H1 (cell line): ENCODE results near the gene GSDMA. TPM values are rescaled to one million over a fixed set of nuclear protein-coding genes. Genes with fewer than 3 reads are reported as not detected.

Experiments used
- CTCF ChIA-PET: fragments of 300-600 bp; sonication (Branson Sonifier 250); formaldehyde crosslinking; loops from one replicate; lab custom pipeline; 2021; ENCODE audit not compliant: partially characterized antibody; lab: Charles Lee
- POLR2A ChIA-PET: fragments of 300-600 bp; sonication (Branson Sonifier 250); formaldehyde crosslinking; loops from one replicate; lab custom pipeline; 2021; ENCODE audit warnings: inconsistent platforms; ENCODE audit not compliant: partially characterized antibody; lab: Charles Lee
- DNase-seq, 2 experiments: peaks; one replicate each; pipeline versions ENCODE4 v3.0.0 to v3.0.0-alpha.2; 2010 to 2022; ENCODE audit warnings: low spot score in 2 of 2, low read depth in 1 of 2, mixed read lengths in 1 of 2
- FAIRE-seq: peaks from 2 replicates; lab custom pipeline; 2011; peaks lifted over from hg19 to GRCh38; lab: Jason Lieb, UNC
- H2AFZ ChIP-seq: 2 replicates; pipeline ENCODE4 v1.8.1; 2012; ENCODE audit warnings: low read length, inconsistent platforms
- H2AK5ac ChIP-seq: 2 replicates; pipeline ENCODE4 v1.6.1; 2013; ENCODE audit warnings: low read depth, low read length
- H2BK120ac ChIP-seq: replicated peaks from 2 replicates; pipeline ENCODE3; 2013; ENCODE audit warnings: low read depth, low read length, inconsistent platforms
- H2BK12ac ChIP-seq: 2 replicates; pipeline ENCODE4 v1.6.1; 2013; ENCODE audit warnings: low read depth, low read length
- H2BK15ac ChIP-seq: 2 replicates; pipeline ENCODE4 v1.6.1; 2013; ENCODE audit warnings: low read length
- H2BK20ac ChIP-seq: 2 replicates; pipeline ENCODE4 v1.6.1; 2013; ENCODE audit warnings: low read length
- H2BK5ac ChIP-seq: 2 replicates; pipeline ENCODE4 v1.6.1; 2013; ENCODE audit warnings: low read depth, low read length
- H3K14ac ChIP-seq: 2 replicates; pipeline ENCODE4 v1.6.1; 2013; ENCODE audit warnings: inconsistent platforms; ENCODE audit not compliant: insufficient read length
- H3K18ac ChIP-seq: 2 replicates; pipeline ENCODE4 v1.6.1; 2013; ENCODE audit warnings: low read length; ENCODE audit errors: extremely low read depth
- H3K23ac ChIP-seq: 2 replicates; pipeline ENCODE4 v1.6.1; 2013; ENCODE audit warnings: inconsistent platforms; ENCODE audit not compliant: insufficient read length
- H3K23me2 ChIP-seq: 2 replicates; pipeline ENCODE4 v1.6.1; 2013; ENCODE audit warnings: low read depth, low read length
- H3K27ac ChIP-seq: 2 replicates; pipeline ENCODE4 v1.6.1; 2011; ENCODE audit warnings: low read depth, low read length, inconsistent platforms
- H3K27me3 ChIP-seq, 4 experiments: replicated peaks in 1 of 4; 1 replicate in 1 of 4; 2 replicates in 3 of 4; pipeline versions ENCODE4 v1.6.1 to v1.8.1; 2011 to 2013; ENCODE audit warnings: low read length in 3 of 4, mild to moderate bottlenecking in 3 of 4, inconsistent platforms in 2 of 4, mixed read lengths in 2 of 4, moderate library complexity in 1 of 4; ENCODE audit not compliant: control insufficient read depth in 3 of 4, insufficient read depth in 3 of 4; ENCODE audit errors: extremely low read depth in 1 of 4
- H3K36me3 ChIP-seq, 4 experiments: 2 replicates each; pipeline versions ENCODE4 v1.6.1 to v1.8.1; 2011 to 2013; ENCODE audit warnings: mild to moderate bottlenecking in 4 of 4, low read length in 3 of 4, moderate library complexity in 2 of 4, control low read depth in 1 of 4, inconsistent platforms in 1 of 4; ENCODE audit not compliant: insufficient read depth in 4 of 4, control insufficient read depth in 2 of 4
- H3K4ac ChIP-seq: replicated peaks from 2 replicates; pipeline ENCODE3; 2013; ENCODE audit warnings: low read length, low read depth, mixed read lengths, inconsistent platforms; ENCODE audit not compliant: insufficient read length
- H3K4me1 ChIP-seq, 4 experiments: replicated peaks in 1 of 4; 1 replicate in 1 of 4; 2 replicates in 3 of 4; pipeline versions ENCODE4 v1.6.1 to v1.8.1; 2011 to 2013; ENCODE audit warnings: low read length in 3 of 4, inconsistent platforms in 2 of 4, mixed read lengths in 1 of 4; ENCODE audit not compliant: insufficient read depth in 4 of 4, control insufficient read depth in 3 of 4
- H3K4me2 ChIP-seq, 2 experiments: 2 replicates each; pipeline versions ENCODE4 v1.6.1 to v1.8.1; 2011 to 2013; ENCODE audit warnings: low read depth in 2 of 2, low read length in 2 of 2, control low read depth in 1 of 2, inconsistent platforms in 1 of 2, mild to moderate bottlenecking in 1 of 2; ENCODE audit not compliant: insufficient read depth in 1 of 2
- H3K4me3 ChIP-seq, 4 experiments: fragments of 200-600, 300-600 bp in 1 of 4; sonication (generic), shearing (Covaris generic), sonication (Bioruptor Twin) in 1 of 4; 2 replicates each; pipeline versions ENCODE4 v1.5.1 to v1.8.1; 2011 to 2016; ENCODE audit warnings: low read length in 4 of 4, low read depth in 3 of 4, control low read depth in 2 of 4, inconsistent platforms in 2 of 4, mild to moderate bottlenecking in 2 of 4, mixed read lengths in 1 of 4, moderate library complexity in 1 of 4; ENCODE audit not compliant: insufficient read depth in 2 of 4; ENCODE audit errors: extremely low read depth in 1 of 4
- H3K56ac ChIP-seq: replicated peaks from 2 replicates; pipeline ENCODE3; 2013; ENCODE audit warnings: low read depth, mild to moderate bottlenecking, mixed read lengths, low read length, inconsistent platforms; ENCODE audit not compliant: insufficient read length
- H3K79me1 ChIP-seq: 2 replicates; pipeline ENCODE4 v1.6.1; 2013; ENCODE audit warnings: low read depth, low read length, control low read depth
- H3K79me2 ChIP-seq, 2 experiments: 2 replicates each; pipeline versions ENCODE4 v1.6.1 to v1.8.1; 2012 to 2013; ENCODE audit warnings: low read length in 2 of 2, mild to moderate bottlenecking in 2 of 2, inconsistent platforms in 1 of 2; ENCODE audit not compliant: insufficient read depth in 2 of 2, control insufficient read depth in 1 of 2
- H3K9ac ChIP-seq, 4 experiments: replicated peaks in 1 of 4; 1 replicate in 1 of 4; 2 replicates in 3 of 4; pipeline versions ENCODE4 v1.6.1 to v1.8.1; 2011 to 2013; ENCODE audit warnings: low read depth in 3 of 4, low read length in 3 of 4, control low read depth in 2 of 4, mild to moderate bottlenecking in 2 of 4, moderate library complexity in 2 of 4, inconsistent platforms in 1 of 4; ENCODE audit errors: extremely low read depth in 1 of 4
- H3K9me3 ChIP-seq, 2 experiments: 2 replicates each; pipeline versions ENCODE4 v1.6.1 to v1.8.1; 2012 to 2013; ENCODE audit warnings: mild to moderate bottlenecking in 2 of 2, moderate library complexity in 2 of 2, control low read depth in 1 of 2, inconsistent platforms in 1 of 2, low read depth in 1 of 2, low read length in 1 of 2, mixed read lengths in 1 of 2; ENCODE audit not compliant: insufficient read depth in 2 of 2
- H4K20me1 ChIP-seq, 2 experiments: replicated peaks in 1 of 2; 2 replicates each; pipeline versions ENCODE3 to v1.8.1; 2011 to 2013; ENCODE audit warnings: inconsistent platforms in 2 of 2, low read length in 2 of 2, mild to moderate bottlenecking in 1 of 2; ENCODE audit not compliant: insufficient read depth in 2 of 2, control insufficient read depth in 1 of 2
- H4K5ac ChIP-seq: 2 replicates; pipeline ENCODE4 v1.6.1; 2013; ENCODE audit warnings: low read length, low read depth, mixed read lengths, inconsistent platforms; ENCODE audit not compliant: insufficient read length
- H4K8ac ChIP-seq: 2 replicates; pipeline ENCODE4 v1.8.0; 2013; ENCODE audit warnings: mild to moderate bottlenecking, moderate library complexity, low read length, inconsistent platforms; ENCODE audit not compliant: insufficient read depth; ENCODE audit errors: extremely low read depth
- H4K91ac ChIP-seq: replicated peaks from 2 replicates; pipeline ENCODE3; 2013; ENCODE audit warnings: low read length, mixed read lengths, inconsistent platforms; ENCODE audit not compliant: insufficient read length
- BACH1 ChIP-seq: IDR thresholded peaks from 2 replicates; pipeline ENCODE4 v1.6.1; 2012; ENCODE audit warnings: low read length, improper control_type of control experiment
- CEBPB ChIP-seq: IDR thresholded peaks from 2 replicates; pipeline ENCODE4 v1.6.1; 2012; ENCODE audit warnings: low read depth, low read length
- EP300 ChIP-seq, 2 experiments: IDR thresholded peaks; 1 replicate in 1 of 2; 2 replicates in 1 of 2; pipeline ENCODE4 v1.6.1; 2011 to 2012; ENCODE audit warnings: low read depth in 2 of 2, low read length in 2 of 2, mild to moderate bottlenecking in 2 of 2, borderline replicate concordance in 1 of 2, inconsistent platforms in 1 of 2, moderate library complexity in 1 of 2
- GABPA ChIP-seq: IDR thresholded peaks from 2 replicates; pipeline ENCODE4 v1.6.1; 2011; ENCODE audit warnings: mild to moderate bottlenecking, low read length, moderate library complexity, borderline replicate concordance; ENCODE audit not compliant: insufficient read depth
- RXRA ChIP-seq: IDR thresholded peaks from 2 replicates; pipeline ENCODE4 v1.6.1; 2011; ENCODE audit warnings: low read depth, mild to moderate bottlenecking, low read length, moderate library complexity; ENCODE audit not compliant: insufficient read depth
- SIN3A ChIP-seq, 2 experiments: IDR thresholded peaks in 1 of 2; conservative IDR thresholded peaks in 1 of 2; 2 replicates each; pipeline ENCODE4 v1.6.1; 2011 to 2012; ENCODE audit warnings: low read length in 2 of 2, improper control_type of control experiment in 1 of 2, low read depth in 1 of 2, mild to moderate bottlenecking in 1 of 2
- SP4 ChIP-seq: IDR thresholded peaks from 2 replicates; pipeline ENCODE4 v1.6.1; 2012; ENCODE audit warnings: low read length, inconsistent platforms
- TBP ChIP-seq: IDR thresholded peaks from 2 replicates; pipeline ENCODE4 v1.6.1; 2011; ENCODE audit warnings: low read depth, low read length, improper control_type of control experiment
- TCF12 ChIP-seq: IDR thresholded peaks from 2 replicates; pipeline ENCODE4 v1.6.1; 2011; ENCODE audit warnings: low read depth, mild to moderate bottlenecking, low read length
- TEAD4 ChIP-seq: IDR thresholded peaks from 2 replicates; pipeline ENCODE4 v1.6.1; 2012; ENCODE audit warnings: low read depth, low read length, inconsistent platforms, mixed read lengths
- YY1 ChIP-seq: IDR thresholded peaks from 2 replicates; pipeline ENCODE4 v1.6.1; 2011; ENCODE audit warnings: low read depth, mild to moderate bottlenecking, low read length
- WGBS, 2 experiments: shearing (Covaris generic) in 1 of 2; methylation state at CpG; one replicate each; pipeline versions ENCODE4 v1.1.6 to v1.1.7; 2013 to 2015; ENCODE audit warnings: low lambda C conversion rate in 2 of 2, mixed read lengths in 2 of 2, inconsistent platforms in 1 of 2, low coverage in 1 of 2, missing lambda C conversion rate in 1 of 2; ENCODE audit not compliant: insufficient replicate concordance in 2 of 2, insufficient coverage in 1 of 2, insufficient read length in 1 of 2; ENCODE audit errors: extremely low coverage in 1 of 2, missing lambda C conversion rate in 1 of 2; 5-methylcytosine and 5-hydroxymethylcytosine counted together
- polyA plus RNA-seq, 7 experiments: library from polyadenylated mRNA; depleted of rRNA in 3 of 7; stranded (reverse) in 5 of 7; unstranded in 2 of 7; fragments of >200 nt in 5 of 7; fragments of 200-250 nt in 2 of 7; gene quantifications; 1 replicate in 5 of 7; 2 replicates in 1 of 7; 4 replicates in 1 of 7; pipeline versions ENCODE4 v1.2.1 to v1.2.3, GENCODE V29; 2011 to 2013; ENCODE audit warnings: missing spikeins in 2 of 7, mixed read lengths in 2 of 7
- total RNA-seq: library from RNA; stranded (reverse); fragmentation: NEBNext Ultra II Directional; extraction: Animal tissue kit (Norgen Biotek cat#: 25700); gene quantifications from 2 replicates; pipeline ENCODE4 v1.2.1, GENCODE V29; 2021
- TF ChIP-seq, protein P1 (sequence below), 3 experiments: IDR thresholded peaks; 1 replicate in 2 of 3; 2 replicates in 1 of 3; pipeline versions ENCODE4 v1.5.1 to v1.6.1; 2011; ENCODE audit warnings: low read length in 3 of 3, mild to moderate bottlenecking in 3 of 3, inconsistent platforms in 2 of 3, low read depth in 1 of 3, moderate library complexity in 1 of 3; ENCODE audit not compliant: insufficient read depth in 1 of 3; ENCODE audit errors: control extremely low read depth in 1 of 3

The GSDMA gene
- total and polyA plus RNA-seq, 2 of the 8 experiments (the other 6 are each of a cell fraction or from before 2014, with no cell fraction given): 0.03 TPM; not detected in 1

DNA sequence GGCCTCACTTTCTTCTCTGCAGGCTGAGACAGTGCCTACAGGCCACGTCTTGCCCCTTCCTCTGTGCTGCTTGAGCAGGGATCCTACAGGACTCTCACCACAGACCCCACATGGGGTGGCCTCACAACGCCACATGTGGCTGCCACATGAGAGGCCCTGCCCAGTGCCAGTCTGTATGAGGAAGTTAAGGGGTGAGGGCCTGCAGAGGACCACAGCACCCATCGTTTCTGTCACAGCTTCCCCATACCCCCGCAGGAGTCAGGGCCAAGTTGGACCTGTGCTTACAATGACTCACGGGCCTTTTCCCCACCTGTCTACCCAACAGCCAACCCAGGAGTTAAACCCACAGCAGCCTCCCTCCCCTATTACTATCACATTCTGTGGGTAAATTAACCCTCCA is 41.5 kb upstream of the GSDMA start:
- H3K9ac ChIP-seq: no peak overlapping the region
- no peak overlapping the region for H3K56ac ChIP-seq
- no peak overlapping the region for H2BK20ac ChIP-seq
- no peak overlapping the region for H2BK12ac ChIP-seq
- peaks cover 18 to 19% of the 10 kb centered on the region in 2 experiments for H4K20me1 ChIP-seq
- no peak overlapping the region for H4K5ac ChIP-seq
- H4K91ac ChIP-seq: no peak overlapping the region
- no peak overlapping the region for H2BK120ac ChIP-seq
- H3K4me3 ChIP-seq: no peak overlapping the region
- peaks cover 3 to 16% (median 10%) of the 10 kb centered on the region in 4 experiments for H3K4me1 ChIP-seq
- no peak overlapping the region for H3K14ac ChIP-seq
- WGBS, 2 experiments: 86% methylated on average over 5 of the region's 5 CpGs; no CpG with 5 or more reads in 1 of the 2 experiments
- H3K4ac ChIP-seq: no peak overlapping the region
- H3K4me2 ChIP-seq: no peak overlapping the region
- FAIRE-seq (no peak), DNase-seq (no peak)
- H2BK5ac ChIP-seq: no peak overlapping the region
- H2AFZ ChIP-seq: no peak overlapping the region
- H3K27ac ChIP-seq: no peak overlapping the region
- H3K79me2 ChIP-seq: peaks cover 0 to 24% of the 10 kb centered on the region in 2 experiments; a peak in 2 of 4 replicates
- H2AK5ac ChIP-seq: no peak overlapping the region
- H3K23me2 ChIP-seq: peaks cover under 1% of the 10 kb centered on the region; the same call in 1 of the 2 replicates
- no peaks in the 10 kb centered on the region for H3K27me3 ChIP-seq
- peaks cover 11% of the 10 kb centered on the region for H3K79me1 ChIP-seq
- CTCF ChIA-PET: no interaction called here
- no peak overlapping the region for H2BK15ac ChIP-seq
- POLR2A ChIA-PET: no interaction called here
- H3K36me3 ChIP-seq: peaks cover 13 to 24% (median 19%) of the 10 kb centered on the region in 4 experiments; a peak in 7 of 8 replicates
- no peak overlapping the region for H3K23ac ChIP-seq
- H3K18ac ChIP-seq: no peak overlapping the region
- TF ChIP-seq, protein P1, sequence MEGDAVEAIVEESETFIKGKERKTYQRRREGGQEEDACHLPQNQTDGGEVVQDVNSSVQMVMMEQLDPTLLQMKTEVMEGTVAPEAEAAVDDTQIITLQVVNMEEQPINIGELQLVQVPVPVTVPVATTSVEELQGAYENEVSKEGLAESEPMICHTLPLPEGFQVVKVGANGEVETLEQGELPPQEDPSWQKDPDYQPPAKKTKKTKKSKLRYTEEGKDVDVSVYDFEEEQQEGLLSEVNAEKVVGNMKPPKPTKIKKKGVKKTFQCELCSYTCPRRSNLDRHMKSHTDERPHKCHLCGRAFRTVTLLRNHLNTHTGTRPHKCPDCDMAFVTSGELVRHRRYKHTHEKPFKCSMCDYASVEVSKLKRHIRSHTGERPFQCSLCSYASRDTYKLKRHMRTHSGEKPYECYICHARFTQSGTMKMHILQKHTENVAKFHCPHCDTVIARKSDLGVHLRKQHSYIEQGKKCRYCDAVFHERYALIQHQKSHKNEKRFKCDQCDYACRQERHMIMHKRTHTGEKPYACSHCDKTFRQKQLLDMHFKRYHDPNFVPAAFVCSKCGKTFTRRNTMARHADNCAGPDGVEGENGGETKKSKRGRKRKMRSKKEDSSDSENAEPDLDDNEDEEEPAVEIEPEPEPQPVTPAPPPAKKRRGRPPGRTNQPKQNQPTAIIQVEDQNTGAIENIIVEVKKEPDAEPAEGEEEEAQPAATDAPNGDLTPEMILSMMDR (IDR thresholded peaks at IDR 0.05; ENCODE audit: control extremely low read depth in 1 of 3, insufficient read depth in 1 of 3, low read depth in 1 of 3, low read length in 3 of 3): no peak
- TF ChIP-seq TEAD4 (no peak), SP4 (no peak), SIN3A (conservative IDR thresholded peaks at IDR 0.05 in 1 of 2, IDR thresholded peaks at IDR 0.05 in 1 of 2; ENCODE audit: low read depth in 1 of 2, low read length in 2 of 2) (no peak), BACH1 (no peak), TBP (no peak), YY1 (no peak), RXRA (no peak), CEBPB (no peak), TCF12 (no peak), GABPA (no peak), EP300 (IDR thresholded peaks at IDR 0.05; ENCODE audit: borderline replicate concordance in 1 of 2, low read depth in 2 of 2, low read length in 2 of 2) (no peak)
- H4K8ac ChIP-seq: no peak overlapping the region
- H3K9me3 ChIP-seq: no peaks in the 10 kb centered on the region
